ENCODE data around the gene GAPVD1. TPM values are rescaled to one million over a fixed set of nuclear protein-coding genes. Genes with fewer than 3 reads are reported as not detected.

The GAPVD1 gene
- total RNA-seq = 23.8 and 27.0 TPM in 2 replicates

GRCh38 chr9:125261501-125262293 lies at the start of gene GAPVD1:
Gene GAPVD1 (plus strand): TSS chr9:125261826. CDS start chr9:125298922, 37,096 bp downstream.

GRCh38 chr9:125241000-125241862 lies 20.4 kb upstream of the GAPVD1 start, which contains the start of gene HSPA5:
Gene HSPA5 (minus strand): TSS chr9:125241343. CDS start chr9:125241126, 217 bp downstream.

Other genes starting within 250 kb of the GAPVD1 start
- 3.2 and 3.6 TPM in 2 replicates for gene SCAI, start 118.3 kb upstream of the GAPVD1 start, total RNA-seq
- 19.5 and 21.3 TPM in 2 replicates for gene PPP6C, start 72.0 kb upstream of the GAPVD1 start, total RNA-seq
- 25.7 and 29.2 TPM in 2 replicates for gene RABEPK, start 61.3 kb upstream of the GAPVD1 start, total RNA-seq
- gene HSPA5, start 20.5 kb upstream of the GAPVD1 start, total RNA-seq = 136 and 218 TPM in 2 replicates

Measured in mesangial cell (primary cell).